Trophoblast cell (in vitro differentiated cells and primary cell): ENCODE results near the gene VOPP1.

Experiments
- DNase-seq, 2 donors: peaks; one replicate each; pipeline ENCODE4 v3.0.0-alpha.2; 2016
- H2AFZ ChIP-seq: 2 replicates; pipeline ENCODE4 v1.6.1; 2013; ENCODE audit warnings: low read length, moderate library complexity, mild to moderate bottlenecking; ENCODE audit not compliant: insufficient read depth, poor library complexity
- H2AK5ac ChIP-seq: 2 replicates; pipeline ENCODE4 v1.6.1; 2013; ENCODE audit warnings: mild to moderate bottlenecking, low read length
- H2BK120ac ChIP-seq: 2 replicates; pipeline ENCODE4 v1.6.1; 2013; ENCODE audit warnings: low read length, mild to moderate bottlenecking, moderate library complexity; ENCODE audit not compliant: insufficient read depth, poor library complexity
- H2BK12ac ChIP-seq: 2 replicates; pipeline ENCODE4 v1.6.1; 2013; ENCODE audit warnings: mild to moderate bottlenecking, low read length, moderate library complexity
- H2BK5ac ChIP-seq: 2 replicates; pipeline ENCODE4 v1.6.1; 2013; ENCODE audit warnings: low read length, low read depth, moderate library complexity, mild to moderate bottlenecking; ENCODE audit not compliant: poor library complexity
- H3K14ac ChIP-seq: 2 replicates; pipeline ENCODE4 v1.6.1; 2013; ENCODE audit warnings: mild to moderate bottlenecking, low read length
- H3K18ac ChIP-seq: 2 replicates; pipeline ENCODE4 v1.6.1; 2013; ENCODE audit warnings: mild to moderate bottlenecking, low read length
- H3K23ac ChIP-seq: 2 replicates; pipeline ENCODE4 v1.6.1; 2013; ENCODE audit warnings: low read length
- H3K27ac ChIP-seq: 2 replicates; pipeline ENCODE4 v1.5.1; 2013; ENCODE audit warnings: low read depth, mild to moderate bottlenecking, inconsistent platforms, low read length, moderate library complexity
- H3K27me3 ChIP-seq: 2 replicates; pipeline ENCODE4 v1.6.1; 2013; ENCODE audit warnings: inconsistent platforms, mild to moderate bottlenecking, low read length, moderate library complexity; ENCODE audit not compliant: insufficient read depth
- H3K36me3 ChIP-seq, 2 experiments: 1 replicate in 1 of 2; 2 replicates in 1 of 2; pipeline ENCODE4 v1.6.1; 2013; ENCODE audit warnings: low read length in 2 of 2, mild to moderate bottlenecking in 2 of 2, moderate library complexity in 1 of 2; ENCODE audit not compliant: insufficient read depth in 2 of 2, control insufficient read depth in 1 of 2
- H3K4ac ChIP-seq: 2 replicates; pipeline ENCODE4 v1.6.1; 2013; ENCODE audit warnings: low read depth, mild to moderate bottlenecking, low read length, moderate library complexity
- H3K4me1 ChIP-seq, 2 experiments: 1 replicate in 1 of 2; 2 replicates in 1 of 2; pipeline ENCODE4 v1.6.1; 2013; ENCODE audit warnings: low read length in 2 of 2, mild to moderate bottlenecking in 2 of 2, moderate library complexity in 1 of 2; ENCODE audit not compliant: insufficient read depth in 2 of 2, control insufficient read depth in 1 of 2
- H3K4me2 ChIP-seq: 2 replicates; pipeline ENCODE4 v1.6.1; 2013; ENCODE audit warnings: inconsistent platforms, mild to moderate bottlenecking, low read length, moderate library complexity
- H3K4me3 ChIP-seq: 2 replicates; pipeline ENCODE4 v1.5.1; 2013; ENCODE audit warnings: mild to moderate bottlenecking, low read depth, low read length, inconsistent platforms
- H3K79me1 ChIP-seq: one replicate; pipeline ENCODE4 v1.6.1; 2013; ENCODE audit warnings: low read length
- H3K79me2 ChIP-seq: 2 replicates; pipeline ENCODE4 v1.6.1; 2013; ENCODE audit warnings: low read length, mild to moderate bottlenecking; ENCODE audit not compliant: control insufficient read depth, insufficient read depth, poor library complexity
- H3K9ac ChIP-seq: 2 replicates; pipeline ENCODE4 v1.6.1; 2013; ENCODE audit warnings: mild to moderate bottlenecking, low read length
- H3K9me3 ChIP-seq: 2 replicates; pipeline ENCODE4 v1.6.1; 2013; ENCODE audit warnings: low read depth, mild to moderate bottlenecking, control low read depth, inconsistent platforms, low read length; ENCODE audit not compliant: insufficient read depth
- H4K12ac ChIP-seq: 2 replicates; pipeline ENCODE4 v1.6.1; 2013; ENCODE audit warnings: low read depth, mild to moderate bottlenecking, low read length, moderate library complexity
- H4K8ac ChIP-seq: 2 replicates; pipeline ENCODE4 v1.6.1; 2013; ENCODE audit warnings: low read depth, mild to moderate bottlenecking, low read length, moderate library complexity
- H4K91ac ChIP-seq: one replicate; pipeline ENCODE4 v1.6.1; 2013; ENCODE audit warnings: low read depth, mild to moderate bottlenecking, low read length, moderate library complexity
- WGBS: extraction: QIAGEN DNeasy Blood & Tissue Kit; methylation state at CpG from one replicate; pipeline ENCODE4 v1.1.7; 2013; ENCODE audit warnings: missing lambda C conversion rate; ENCODE audit not compliant: insufficient read length, insufficient coverage; ENCODE audit errors: extremely low coverage; 5-methylcytosine and 5-hydroxymethylcytosine counted together

The VOPP1 gene

DNA sequence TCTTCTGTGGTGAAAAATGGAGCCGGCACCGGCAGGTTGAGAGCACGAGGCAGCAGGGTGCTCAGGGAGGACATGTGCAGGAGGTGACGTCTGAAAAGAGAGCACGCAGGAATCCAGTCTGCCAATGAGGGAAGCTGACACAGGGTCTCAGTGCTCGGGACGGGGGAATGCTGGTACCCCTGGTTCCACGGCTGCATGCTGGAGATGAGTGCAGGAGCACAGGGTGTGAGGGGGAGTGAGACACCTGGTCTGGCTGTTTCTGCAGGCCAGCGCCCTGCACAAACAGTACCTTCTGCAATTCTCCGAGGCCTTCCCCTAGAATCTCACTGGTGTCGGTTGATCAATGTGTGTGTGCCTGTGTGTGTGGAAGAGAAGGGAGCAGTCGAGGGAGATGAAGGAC is 72.7 kb downstream of the VOPP1 start:
- H2BK5ac ChIP-seq = no peak overlapping the region
- no peaks in the 10 kb centered on the region for H3K79me2 ChIP-seq

DNA sequence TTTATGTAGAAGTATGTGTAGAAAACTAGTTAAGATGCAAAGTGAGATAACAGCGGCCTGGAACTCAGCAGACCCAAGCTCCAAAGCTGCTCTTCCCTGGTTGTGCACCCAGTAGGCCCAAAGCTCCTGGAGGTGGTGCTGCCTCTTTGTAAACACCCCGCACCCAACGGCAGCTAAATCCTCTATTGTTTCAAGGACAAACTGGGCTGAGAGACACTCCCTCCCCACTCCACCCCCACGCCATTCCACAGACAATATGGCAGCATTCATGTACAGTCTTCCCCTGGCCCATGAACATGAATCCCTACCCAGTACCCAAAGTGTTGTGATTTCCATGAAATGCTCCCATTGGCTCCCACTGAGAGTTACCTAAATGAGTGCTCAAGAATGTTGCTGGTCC is 73.5 kb downstream of the VOPP1 start:
- Histone ChIP-seq H2BK120ac (no peak overlapping the region), H3K27me3 (no peaks in the 10 kb centered on the region)
- WGBS = no CpG with 5 or more reads among the region's 4 CpGs

More for the DNA sequence above, 72.7 kb downstream of the VOPP1 start:
- H4K12ac ChIP-seq = no peak overlapping the region
- no peaks in the 10 kb centered on the region for H3K27me3 ChIP-seq
- H3K4me2 ChIP-seq = no peak overlapping the region
- H4K91ac ChIP-seq = no peak overlapping the region
- peaks cover 0 to 2% of the 10 kb centered on the region in 2 experiments for H3K4me1 ChIP-seq
- no peaks in the 10 kb centered on the region for H3K79me1 ChIP-seq
- peaks cover 5 to 7% of the 10 kb centered on the region in 2 experiments for H3K36me3 ChIP-seq
- no peak overlapping the region for H3K4me3 ChIP-seq
- H2AFZ ChIP-seq = no peak overlapping the region
- H2AK5ac ChIP-seq = no peak overlapping the region
- no peak overlapping the region for H2BK120ac ChIP-seq
- H4K8ac ChIP-seq = no peak overlapping the region
- no peak overlapping the region for H3K18ac ChIP-seq
- H3K4ac ChIP-seq = no peak overlapping the region
- no peak overlapping the region for H3K27ac ChIP-seq
- H2BK12ac ChIP-seq = no peak overlapping the region
- peaks cover 2% of the 10 kb centered on the region for H3K9me3 ChIP-seq
- no peak overlapping the region for H3K14ac ChIP-seq
- no CpG with 5 or more reads among the region's 12 CpGs for WGBS
- no peak overlapping the region for H3K9ac ChIP-seq
- H3K23ac ChIP-seq = no peak overlapping the region
- no peak for DNase-seq

DNA sequence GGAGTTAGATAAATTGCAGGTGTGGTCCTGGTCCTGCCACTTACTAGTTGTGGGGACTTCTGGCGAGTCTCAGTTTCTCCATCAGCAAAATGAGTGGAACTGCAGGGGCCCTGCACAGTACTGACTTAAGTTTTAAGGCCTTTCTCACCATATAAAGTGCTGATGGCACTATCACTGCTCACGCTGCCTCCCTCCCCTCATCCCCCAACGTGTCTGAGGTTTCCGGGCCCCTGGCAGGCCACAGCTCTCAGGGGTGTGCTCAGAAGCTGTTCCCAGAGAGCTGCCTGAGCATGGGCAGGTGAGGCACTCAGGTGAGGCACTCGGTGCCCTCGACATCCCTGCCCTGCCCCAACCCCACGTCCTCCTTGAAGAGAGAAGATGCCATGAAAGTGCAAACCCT is 74.2 kb downstream of the VOPP1 start:
- H3K79me2 ChIP-seq = no peaks in the 10 kb centered on the region
- no peak overlapping the region for H2AK5ac ChIP-seq
- H3K9me3 ChIP-seq = no peaks in the 10 kb centered on the region
- no peaks in the 10 kb centered on the region for H3K27me3 ChIP-seq
- no peak overlapping the region for H3K4ac ChIP-seq
- no peak overlapping the region for H3K9ac ChIP-seq
- no peak overlapping the region for H3K27ac ChIP-seq
- no peak overlapping the region for H3K4me3 ChIP-seq
- H2BK5ac ChIP-seq = no peak overlapping the region
- no peak overlapping the region for H4K91ac ChIP-seq
- no peaks in the 10 kb centered on the region for H3K4me1 ChIP-seq
- no peaks in the 10 kb centered on the region for H3K79me1 ChIP-seq
- DNase-seq = no peak
- no peak overlapping the region for H2BK12ac ChIP-seq
- H4K12ac ChIP-seq = no peak overlapping the region
- WGBS = no CpG with 5 or more reads among the region's 7 CpGs
- no peak overlapping the region for H2AFZ ChIP-seq
- no peak overlapping the region for H3K23ac ChIP-seq
- no peak overlapping the region for H3K4me2 ChIP-seq
- no peak overlapping the region for H3K14ac ChIP-seq
- no peak overlapping the region for H2BK120ac ChIP-seq
- peaks cover 5 to 7% of the 10 kb centered on the region in 2 experiments for H3K36me3 ChIP-seq
- H3K18ac ChIP-seq = no peak overlapping the region
- H4K8ac ChIP-seq = no peak overlapping the region

More for the DNA sequence above, 73.5 kb downstream of the VOPP1 start:
- Histone ChIP-seq H4K91ac (no peak overlapping the region), H3K79me2 (no peaks in the 10 kb centered on the region), H2BK12ac (no peak overlapping the region), H2AFZ (no peak overlapping the region), H3K9me3 (no peaks in the 10 kb centered on the region), H3K4ac (no peak overlapping the region), H3K4me1 (no peaks in the 10 kb centered on the region), H4K8ac (no peak overlapping the region), H3K14ac (no peak overlapping the region), H2AK5ac (no peak overlapping the region), H4K12ac (no peak overlapping the region), H3K36me3 (peaks cover 5 to 7% of the 10 kb centered on the region in 2 experiments), H3K4me3 (no peak overlapping the region), H3K79me1 (no peaks in the 10 kb centered on the region), H3K18ac (no peak overlapping the region), H3K23ac (no peak overlapping the region), H2BK5ac (no peak overlapping the region), H3K27ac (no peak overlapping the region), H3K4me2 (no peak overlapping the region), H3K9ac (no peak overlapping the region)
- DNase-seq = no peak

DNA sequence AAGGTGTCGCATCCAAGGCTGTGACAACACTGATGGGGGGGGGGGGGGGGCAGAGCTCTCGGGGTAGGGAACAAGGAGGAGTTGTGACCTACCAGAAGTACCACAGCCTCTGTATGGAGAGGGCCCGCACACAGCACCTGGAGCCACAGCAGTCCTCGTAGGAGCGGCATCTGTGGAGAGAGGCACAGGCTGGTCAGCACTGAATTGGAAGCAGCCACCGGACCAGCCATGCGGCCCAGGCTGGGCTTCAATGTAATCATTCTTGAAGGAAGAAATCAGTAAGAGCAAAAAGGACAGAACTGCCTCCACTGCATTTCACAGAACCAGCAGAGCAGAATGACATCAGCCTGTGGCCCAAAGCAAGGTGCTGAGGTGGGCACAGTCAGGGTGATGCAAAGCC is 74.8 kb downstream of the VOPP1 start:
- no peak overlapping the region for H2BK12ac ChIP-seq
- no peaks in the 10 kb centered on the region for H3K79me2 ChIP-seq
- WGBS = no CpG with 5 or more reads among the region's 7 CpGs
- no peak overlapping the region for H4K12ac ChIP-seq
- H2AFZ ChIP-seq = no peak overlapping the region
- H2AK5ac ChIP-seq = no peak overlapping the region
- H3K4me3 ChIP-seq = no peak overlapping the region
- no peaks in the 10 kb centered on the region for H3K79me1 ChIP-seq
- H3K27me3 ChIP-seq = no peaks in the 10 kb centered on the region
- H3K14ac ChIP-seq = no peak overlapping the region
- no peak for DNase-seq
- H4K91ac ChIP-seq = no peak overlapping the region
- no peaks in the 10 kb centered on the region for H3K4me1 ChIP-seq
- peaks cover 5 to 7% of the 10 kb centered on the region in 2 experiments for H3K36me3 ChIP-seq
- no peak overlapping the region for H3K18ac ChIP-seq
- H2BK120ac ChIP-seq = no peak overlapping the region
- H3K27ac ChIP-seq = no peak overlapping the region
- H2BK5ac ChIP-seq = no peak overlapping the region
- H3K23ac ChIP-seq = no peak overlapping the region
- H3K9me3 ChIP-seq = no peaks in the 10 kb centered on the region
- H3K9ac ChIP-seq = no peak overlapping the region
- H3K4me2 ChIP-seq = no peak overlapping the region
- H3K4ac ChIP-seq = no peak overlapping the region
- no peak overlapping the region for H4K8ac ChIP-seq
